ENCODE data around the gene INTS11. TPM values are rescaled to one million over a fixed set of nuclear protein-coding genes. Genes with fewer than 3 reads are reported as not detected.
A peak's percentile ranks its signal among the peaks of the same experiment; 100 is the strongest.
"Not testable (repeated sequence)": the region's sequence is repeated elsewhere in the genome, so short reads cannot be mapped to it uniquely, and the experiment has no call there.

INTS11 gene
- total and polyA plus RNA-seq, 5 donors from 2014 or later, result 66.2 to 138 (median 69.2) TPM

DNA sequence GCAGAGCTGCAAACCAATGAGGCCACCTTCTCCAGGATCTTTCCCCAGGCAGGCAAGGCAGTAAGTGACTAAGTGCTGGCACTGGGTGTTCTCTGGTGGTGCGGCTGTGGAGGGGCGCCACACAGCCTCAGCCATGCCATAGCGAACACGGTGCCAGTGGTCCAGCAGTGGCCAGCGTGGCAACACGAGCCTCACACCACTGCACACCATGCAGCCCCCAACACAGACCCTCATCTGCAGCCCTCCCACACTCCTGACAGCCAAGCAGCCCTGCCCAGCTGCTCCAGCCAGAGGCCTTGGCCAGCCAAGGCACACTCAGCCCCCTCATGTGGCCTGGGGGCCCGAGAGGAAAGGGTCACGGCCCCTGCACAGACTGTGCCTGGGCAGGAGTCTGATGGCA, 3.0 kb downstream of the INTS11 start:
- no peak for DNase-seq
- no peak overlapping the region for H3K4me3 ChIP-seq (ENCODE audit: low read depth, low read length)
- peaks cover 38% of the 10 kb centered on the region for H3K4me1 ChIP-seq (ENCODE audit: control insufficient read depth, insufficient read depth, low read length, poor library complexity, severe bottlenecking)
- no peak for ATAC-seq (ENCODE audit: low read depth in 2 of 2)
- Mint-ChIP-seq H3K27me3 (no peaks in the 10 kb centered on the region), H3K36me3 (peaks cover 5% of the 10 kb centered on the region), H3K4me1 (peaks cover 0 to 49% (median 6%) of the 10 kb centered on the region in 4 donors), H3K9me3 (no peaks in the 10 kb centered on the region), H3K27ac (no peak overlapping the region), H3K4me3 (peak overlapping the region in 3 of 4 donors; percentile 32 to 61 (median 43))
- H3K9me3 ChIP-seq (ENCODE audit: control insufficient read depth in 2 of 2, low read length in 2 of 2), result no peaks in the 10 kb centered on the region
- H3K36me3 ChIP-seq (ENCODE audit: control insufficient read depth, insufficient read depth, low read length), result peaks cover 30% of the 10 kb centered on the region
- H3K27ac ChIP-seq (ENCODE audit: insufficient read depth, low read length, poor library complexity, severe bottlenecking), result no peak overlapping the region
- H3K27me3 ChIP-seq (ENCODE audit: control insufficient read depth, insufficient read depth, low read length), result no peaks in the 10 kb centered on the region

- H3K9me3 ChIP-seq (ENCODE audit: control insufficient read depth in 2 of 2, low read length in 2 of 2), result no peaks in the 10 kb centered on the region
- peaks cover 5% of the 10 kb centered on the region for H3K36me3 Mint-ChIP-seq
- no peaks in the 10 kb centered on the region for H3K27me3 ChIP-seq (ENCODE audit: control insufficient read depth, insufficient read depth, low read length)
- ATAC-seq (ENCODE audit: low read depth in 2 of 2) (no peak), DNase-seq (no peak)
- H3K4me3 Mint-ChIP-seq, result peak overlapping the region in 3 of 4 donors; percentile 43 to 65 (median 52)
- H3K9me3 Mint-ChIP-seq, result no peaks in the 10 kb centered on the region
- peaks cover 32% of the 10 kb centered on the region for H3K4me1 ChIP-seq (ENCODE audit: control insufficient read depth, insufficient read depth, low read length, poor library complexity, severe bottlenecking)
- H3K27me3 Mint-ChIP-seq, result no peaks in the 10 kb centered on the region
- peaks cover 0 to 43% (median 3%) of the 10 kb centered on the region in 4 donors for H3K4me1 Mint-ChIP-seq
- no peak overlapping the region for H3K4me3 ChIP-seq (ENCODE audit: low read depth, low read length)
- H3K27ac ChIP-seq (ENCODE audit: insufficient read depth, low read length, poor library complexity, severe bottlenecking), result no peak overlapping the region
- H3K36me3 ChIP-seq (ENCODE audit: control insufficient read depth, insufficient read depth, low read length), result peaks cover 34% of the 10 kb centered on the region
- peak overlapping the region in 1 of 3 donors; percentile 76 for H3K27ac Mint-ChIP-seq
Observed at GRCh38 chr1:1320666-1321448, 3.6 kb downstream of the INTS11 start.

DNA sequence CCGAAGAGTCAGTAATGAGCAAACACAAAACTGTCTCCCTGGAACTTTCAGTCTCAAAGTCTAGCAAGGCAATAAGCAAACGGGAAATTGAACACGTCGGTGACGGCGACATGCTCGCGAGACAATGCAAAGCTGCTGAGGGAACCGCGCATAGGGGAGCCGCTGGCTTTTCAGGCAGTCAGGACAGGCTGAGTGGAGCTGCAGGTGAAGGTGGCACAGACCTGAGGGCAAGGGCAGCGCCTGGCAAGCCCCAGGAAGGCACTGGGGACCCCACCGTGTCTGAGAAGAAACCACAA, 4.9 kb downstream of the INTS11 start:
- no peak overlapping the region for H3K27ac Mint-ChIP-seq
- Histone ChIP-seq H3K27me3 (ENCODE audit: control insufficient read depth, insufficient read depth, low read length) (no peaks in the 10 kb centered on the region), H3K4me3 (ENCODE audit: low read depth, low read length) (no peak overlapping the region), H3K4me1 (ENCODE audit: control insufficient read depth, insufficient read depth, low read length, poor library complexity, severe bottlenecking) (peaks cover 22% of the 10 kb centered on the region), H3K9me3 (ENCODE audit: control insufficient read depth in 2 of 2, low read length in 2 of 2) (no peaks in the 10 kb centered on the region), H3K27ac (ENCODE audit: insufficient read depth, low read length, poor library complexity, severe bottlenecking) (no peak overlapping the region), H3K36me3 (ENCODE audit: control insufficient read depth, insufficient read depth, low read length) (peaks cover 37% of the 10 kb centered on the region)
- ATAC-seq (ENCODE audit: low read depth in 2 of 2), result no peak
- H3K27me3 Mint-ChIP-seq, result no peaks in the 10 kb centered on the region
- peak overlapping the region in 2 of 4 donors; percentile 60 to 77 for H3K4me3 Mint-ChIP-seq
- peaks cover 0 to 38% (median 3%) of the 10 kb centered on the region in 4 donors for H3K4me1 Mint-ChIP-seq
- H3K9me3 Mint-ChIP-seq, result no peaks in the 10 kb centered on the region
- H3K36me3 Mint-ChIP-seq, result peaks cover 5% of the 10 kb centered on the region
- no peak for DNase-seq

DNA sequence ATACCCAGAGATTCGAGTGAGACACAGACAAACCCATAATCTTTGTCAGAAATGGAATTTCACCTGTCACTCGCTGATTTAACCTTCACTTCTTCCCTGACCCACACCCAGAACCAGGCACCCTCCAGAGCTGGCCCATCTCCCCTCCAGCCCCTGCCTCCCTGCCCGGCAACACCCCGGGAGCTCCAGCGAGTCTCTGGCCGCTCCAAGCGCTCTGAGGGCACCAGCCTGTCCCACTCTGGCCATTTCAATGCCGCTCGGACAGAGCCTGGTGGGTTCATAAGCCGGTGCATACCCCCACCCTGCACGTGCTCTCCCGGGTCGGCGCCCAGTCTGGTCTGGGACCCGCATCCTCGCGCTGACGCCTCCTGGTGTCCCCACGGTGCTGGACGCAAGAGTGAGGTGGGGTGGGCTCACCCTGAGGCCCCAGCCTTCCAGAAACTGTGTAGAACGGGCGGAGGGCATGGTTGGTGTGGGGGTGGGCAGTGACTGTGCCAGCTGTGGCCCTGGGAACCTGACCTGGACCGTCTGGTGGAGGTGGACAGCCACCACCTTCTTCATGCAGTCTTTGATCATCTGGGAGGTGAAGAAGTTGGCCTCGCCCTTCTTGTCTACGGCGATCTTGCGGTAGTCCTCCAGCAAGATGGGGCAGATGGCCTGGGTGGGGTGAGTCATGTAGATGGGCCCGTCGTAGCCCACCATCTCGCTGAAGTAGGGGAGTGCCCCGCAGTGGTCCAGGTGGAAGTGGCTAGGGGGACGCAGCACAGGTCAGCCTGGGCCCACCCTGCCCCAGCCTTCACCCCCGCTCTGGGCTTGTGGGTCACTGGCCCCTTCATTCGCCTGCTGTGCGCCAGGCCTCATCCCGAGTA, 5.4 kb downstream of the INTS11 start:
- H3K9me3 ChIP-seq (ENCODE audit: control insufficient read depth in 2 of 2, low read length in 2 of 2), result no peaks in the 10 kb centered on the region
- Mint-ChIP-seq H3K27ac (peak overlapping the region in 1 of 3 donors; percentile 85), H3K4me1 (peaks cover 0 to 36% (median 3%) of the 10 kb centered on the region in 4 donors), H3K36me3 (peaks cover 5% of the 10 kb centered on the region), H3K27me3 (no peaks in the 10 kb centered on the region), H3K4me3 (peak overlapping the region in 3 of 4 donors; percentile 2 to 77 (median 60)), H3K9me3 (no peaks in the 10 kb centered on the region)
- no peak overlapping the region for H3K4me3 ChIP-seq (ENCODE audit: low read depth, low read length)
- ATAC-seq (ENCODE audit: low read depth in 2 of 2) (no peak), DNase-seq (no peak)
- H3K4me1 ChIP-seq (ENCODE audit: control insufficient read depth, insufficient read depth, low read length, poor library complexity, severe bottlenecking), result peaks cover 22% of the 10 kb centered on the region
- no peaks in the 10 kb centered on the region for H3K27me3 ChIP-seq (ENCODE audit: control insufficient read depth, insufficient read depth, low read length)
- H3K36me3 ChIP-seq (ENCODE audit: control insufficient read depth, insufficient read depth, low read length), result peaks cover 41% of the 10 kb centered on the region
- H3K27ac ChIP-seq (ENCODE audit: insufficient read depth, low read length, poor library complexity, severe bottlenecking), result no peak overlapping the region

DNA sequence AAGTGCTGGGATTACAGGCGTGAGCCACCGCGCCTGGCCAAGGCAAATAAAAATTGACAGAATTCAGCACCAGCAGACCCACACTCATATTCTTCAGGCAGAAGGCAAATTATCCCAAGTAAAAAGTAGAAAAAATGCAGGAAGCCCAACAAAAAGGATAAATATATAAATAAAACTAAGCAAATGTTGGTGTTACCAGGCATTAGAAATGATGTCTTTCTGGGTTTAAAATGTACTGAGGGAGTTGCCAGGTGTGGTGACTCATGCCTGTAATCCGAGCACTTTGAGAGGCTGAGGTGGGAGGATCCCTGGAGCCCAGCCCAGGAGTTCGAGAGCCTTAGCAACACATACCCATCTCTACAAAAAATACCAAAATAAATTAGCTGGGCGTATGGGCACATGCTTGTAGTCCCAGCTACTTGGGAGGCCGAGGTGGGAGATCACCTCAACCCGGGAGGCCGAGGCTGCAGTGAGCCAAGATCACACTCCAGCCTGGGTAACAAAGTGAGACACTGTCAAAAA, 6.3 kb downstream of the INTS11 start:
- no peak for DNase-seq
- no peaks in the 10 kb centered on the region for H3K9me3 Mint-ChIP-seq
- no peak overlapping the region for H3K27ac Mint-ChIP-seq
- Histone ChIP-seq H3K27me3 (ENCODE audit: control insufficient read depth, insufficient read depth, low read length) (no peaks in the 10 kb centered on the region), H3K9me3 (ENCODE audit: control insufficient read depth in 2 of 2, low read length in 2 of 2) (no peaks in the 10 kb centered on the region), H3K4me1 (ENCODE audit: control insufficient read depth, insufficient read depth, low read length, poor library complexity, severe bottlenecking) (peaks cover 17% of the 10 kb centered on the region), H3K36me3 (ENCODE audit: control insufficient read depth, insufficient read depth, low read length) (peaks cover 45% of the 10 kb centered on the region), H3K27ac (ENCODE audit: insufficient read depth, low read length, poor library complexity, severe bottlenecking) (no peak overlapping the region), H3K4me3 (ENCODE audit: low read depth, low read length) (no peak overlapping the region)
- ATAC-seq (ENCODE audit: low read depth in 2 of 2), result no peak
- peaks cover 0 to 31% (median under 1%) of the 10 kb centered on the region in 4 donors for H3K4me1 Mint-ChIP-seq
- peaks cover 5% of the 10 kb centered on the region for H3K36me3 Mint-ChIP-seq
- no peak overlapping the region for H3K4me3 Mint-ChIP-seq
- no peaks in the 10 kb centered on the region for H3K27me3 Mint-ChIP-seq

- Histone ChIP-seq H3K27me3 (ENCODE audit: control insufficient read depth, insufficient read depth, low read length) (no peaks in the 10 kb centered on the region), H3K27ac (ENCODE audit: insufficient read depth, low read length, poor library complexity, severe bottlenecking) (no peak overlapping the region), H3K4me1 (ENCODE audit: control insufficient read depth, insufficient read depth, low read length, poor library complexity, severe bottlenecking) (peaks cover 12% of the 10 kb centered on the region), H3K4me3 (ENCODE audit: low read depth, low read length) (no peak overlapping the region), H3K9me3 (ENCODE audit: control insufficient read depth in 2 of 2, low read length in 2 of 2) (no peaks in the 10 kb centered on the region), H3K36me3 (ENCODE audit: control insufficient read depth, insufficient read depth, low read length) (peaks cover 49% of the 10 kb centered on the region)
- H3K27me3 Mint-ChIP-seq, result no peaks in the 10 kb centered on the region
- H3K27ac Mint-ChIP-seq, result no peak overlapping the region
- H3K9me3 Mint-ChIP-seq, result no peaks in the 10 kb centered on the region
- H3K4me3 Mint-ChIP-seq, result no peak overlapping the region
- DNase-seq (no peak), ATAC-seq (ENCODE audit: low read depth in 2 of 2) (no peak)
- peaks cover 5% of the 10 kb centered on the region for H3K36me3 Mint-ChIP-seq
- peaks cover 0 to 25% (median 0%) of the 10 kb centered on the region in 4 donors for H3K4me1 Mint-ChIP-seq
Observed at GRCh38 chr1:1317420-1317819, 7.0 kb downstream of the INTS11 start.

- Mint-ChIP-seq H3K4me1 (peaks cover 0 to 15% (median 0%) of the 10 kb centered on the region in 4 donors), H3K27ac (peak overlapping the region in 1 of 3 donors; percentile 32), H3K4me3 (peak overlapping the region in 1 of 4 donors; percentile 54)
- not testable (repeated sequence) for H3K9me3 ChIP-seq (ENCODE audit: control insufficient read depth in 2 of 2, low read length in 2 of 2); ATAC-seq (ENCODE audit: low read depth in 2 of 2); DNase-seq; H3K27me3 Mint-ChIP-seq; H3K9me3 Mint-ChIP-seq; H3K4me3 ChIP-seq (ENCODE audit: low read depth, low read length); H3K27me3 ChIP-seq (ENCODE audit: control insufficient read depth, insufficient read depth, low read length); H3K27ac ChIP-seq (ENCODE audit: insufficient read depth, low read length, poor library complexity, severe bottlenecking); H3K4me1 ChIP-seq (ENCODE audit: control insufficient read depth, insufficient read depth, low read length, poor library complexity, severe bottlenecking); H3K36me3 Mint-ChIP-seq
- H3K36me3 ChIP-seq (ENCODE audit: control insufficient read depth, insufficient read depth, low read length), result peaks cover 56% of the 10 kb centered on the region
Observed at GRCh38 chr1:1316199-1316598, 8.3 kb downstream of the INTS11 start.

Data from CD4-positive, CD25-positive, alpha-beta regulatory T cell (primary cell).